Measurements from ENCODE around the gene NUDT2. TPM values are rescaled to one million over a fixed set of nuclear protein-coding genes. Genes with fewer than 3 reads are reported as not detected.
"Not testable (repeated sequence)": the region's sequence is repeated elsewhere in the genome, so short reads cannot be mapped to it uniquely, and the experiment has no call there.

Gene NUDT2
- polyA plus RNA-seq, 1 experiment = 39.5 TPM

DNA sequence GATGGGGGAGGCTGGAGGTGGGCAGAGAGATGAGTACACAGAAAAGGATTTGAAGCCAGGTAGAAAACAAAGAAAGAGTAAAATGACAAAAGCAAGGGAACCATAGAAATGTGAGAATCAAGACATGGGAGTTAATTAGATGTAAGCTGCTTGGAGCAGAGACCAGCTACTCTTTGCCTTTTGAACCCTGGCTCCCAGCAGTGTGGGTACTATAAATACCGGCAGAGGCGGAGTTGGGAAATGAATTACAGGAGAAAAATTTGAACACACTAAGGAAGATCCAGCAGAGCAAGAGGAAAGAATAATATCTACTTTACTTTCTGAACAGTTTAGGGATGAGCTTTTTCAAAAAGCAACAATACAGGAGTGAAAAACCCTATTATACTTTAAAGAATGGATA lies 36.8 kb upstream of the NUDT2 start:
- CTCF ChIA-PET = no interaction called here
- DNase-seq (ENCODE audit: low read depth) = no peak
- H3K36me3 ChIP-seq (ENCODE audit: control insufficient read depth, insufficient read depth, low read length) = no peaks in the 10 kb centered on the region
- POLR2A ChIA-PET = no interaction called here
- H3K4me3 ChIP-seq (ENCODE audit: low read depth, low read length) = no peak overlapping the region
- H3K27me3 ChIP-seq (ENCODE audit: control insufficient read depth, insufficient read depth, low read length) = no peaks in the 10 kb centered on the region
- TF ChIP-seq, protein P1, sequence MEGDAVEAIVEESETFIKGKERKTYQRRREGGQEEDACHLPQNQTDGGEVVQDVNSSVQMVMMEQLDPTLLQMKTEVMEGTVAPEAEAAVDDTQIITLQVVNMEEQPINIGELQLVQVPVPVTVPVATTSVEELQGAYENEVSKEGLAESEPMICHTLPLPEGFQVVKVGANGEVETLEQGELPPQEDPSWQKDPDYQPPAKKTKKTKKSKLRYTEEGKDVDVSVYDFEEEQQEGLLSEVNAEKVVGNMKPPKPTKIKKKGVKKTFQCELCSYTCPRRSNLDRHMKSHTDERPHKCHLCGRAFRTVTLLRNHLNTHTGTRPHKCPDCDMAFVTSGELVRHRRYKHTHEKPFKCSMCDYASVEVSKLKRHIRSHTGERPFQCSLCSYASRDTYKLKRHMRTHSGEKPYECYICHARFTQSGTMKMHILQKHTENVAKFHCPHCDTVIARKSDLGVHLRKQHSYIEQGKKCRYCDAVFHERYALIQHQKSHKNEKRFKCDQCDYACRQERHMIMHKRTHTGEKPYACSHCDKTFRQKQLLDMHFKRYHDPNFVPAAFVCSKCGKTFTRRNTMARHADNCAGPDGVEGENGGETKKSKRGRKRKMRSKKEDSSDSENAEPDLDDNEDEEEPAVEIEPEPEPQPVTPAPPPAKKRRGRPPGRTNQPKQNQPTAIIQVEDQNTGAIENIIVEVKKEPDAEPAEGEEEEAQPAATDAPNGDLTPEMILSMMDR (IDR thresholded peaks at IDR 0.05; ENCODE audit: insufficient read depth, low read depth, low read length) = no peak

DNA sequence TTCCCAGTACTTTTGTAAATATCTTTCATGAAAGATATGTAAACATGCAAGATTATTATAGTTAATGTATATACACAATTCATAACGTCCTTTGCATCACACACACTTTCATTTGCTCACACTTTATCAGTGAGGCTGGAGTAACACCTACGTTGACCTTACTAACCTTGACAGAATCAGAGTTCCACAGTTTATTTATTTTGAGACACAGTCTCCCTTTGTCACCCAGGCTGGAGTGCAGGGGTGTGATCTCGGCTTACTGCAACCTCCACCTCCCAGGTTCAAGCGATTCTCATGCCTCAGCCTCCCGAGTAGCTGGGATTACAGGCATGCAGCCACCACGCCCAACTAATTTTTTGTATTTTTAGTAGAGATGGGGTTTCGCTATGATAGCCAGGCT lies 28.3 kb upstream of the NUDT2 start:
- POLR2A ChIA-PET; H3K27me3 ChIP-seq (ENCODE audit: control insufficient read depth, insufficient read depth, low read length); DNase-seq (ENCODE audit: low read depth); CTCF ChIA-PET; H3K4me3 ChIP-seq (ENCODE audit: low read depth, low read length); H3K36me3 ChIP-seq (ENCODE audit: control insufficient read depth, insufficient read depth, low read length): not testable (repeated sequence)

DNA sequence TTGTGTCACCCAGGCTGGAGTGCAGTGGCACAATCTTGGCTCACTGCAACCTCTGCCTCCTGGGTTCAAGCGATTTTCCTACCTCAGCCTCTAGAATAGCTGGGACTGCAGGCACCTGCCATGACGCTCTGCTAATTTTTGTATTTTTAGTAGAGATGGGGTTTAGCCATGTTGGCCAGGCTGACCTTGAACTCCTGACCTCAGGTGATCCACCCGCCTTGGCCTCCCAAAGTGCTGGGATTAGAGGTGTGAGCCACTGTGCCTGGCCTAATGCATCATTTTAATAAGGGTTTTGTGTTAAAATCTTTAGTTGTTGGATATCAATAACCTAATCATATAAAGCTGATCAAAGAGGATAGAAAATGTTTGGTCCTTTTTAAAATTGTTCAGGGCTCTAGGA lies 21.1 kb upstream of the NUDT2 start:
- DNase-seq (ENCODE audit: low read depth); CTCF ChIA-PET; H3K36me3 ChIP-seq (ENCODE audit: control insufficient read depth, insufficient read depth, low read length); H3K27me3 ChIP-seq (ENCODE audit: control insufficient read depth, insufficient read depth, low read length); H3K4me3 ChIP-seq (ENCODE audit: low read depth, low read length): not testable (repeated sequence)
- POLR2A ChIA-PET = interaction anchor here (0.7 kb wide), 1 partner anchor 301 kb away, joined by 6 read pairs; no protein-coding TSS in a partner anchor

DNA sequence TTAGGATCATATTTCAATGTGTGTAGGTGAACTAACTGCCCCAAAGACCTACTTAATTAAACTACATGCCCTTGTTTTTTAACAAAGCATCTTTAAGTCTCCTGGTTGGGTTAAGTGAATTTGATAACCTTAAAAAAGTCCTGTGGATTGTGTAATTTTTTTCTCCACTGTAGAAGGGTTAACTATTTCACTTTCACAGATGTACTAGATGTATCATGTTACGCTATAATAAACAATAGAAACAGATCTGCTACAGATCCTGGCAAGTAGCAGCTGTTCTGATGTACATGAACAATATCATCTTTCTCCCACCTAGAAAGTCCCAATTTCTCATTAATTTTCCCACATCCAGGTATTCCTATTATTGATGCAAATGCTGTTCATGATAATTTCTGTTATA lies 19.2 kb upstream of the NUDT2 start:
- DNase-seq (ENCODE audit: low read depth) = no peak
- Histone ChIP-seq H3K36me3 (ENCODE audit: control insufficient read depth, insufficient read depth, low read length) (no peaks in the 10 kb centered on the region), H3K27me3 (ENCODE audit: control insufficient read depth, insufficient read depth, low read length) (no peaks in the 10 kb centered on the region), H3K4me3 (ENCODE audit: low read depth, low read length) (no peak overlapping the region)
- TF ChIP-seq, protein P1 (IDR thresholded peaks at IDR 0.05; ENCODE audit: insufficient read depth, low read depth, low read length) = no peak
- ChIA-PET CTCF (no interaction called here), POLR2A (no interaction called here)

DNA sequence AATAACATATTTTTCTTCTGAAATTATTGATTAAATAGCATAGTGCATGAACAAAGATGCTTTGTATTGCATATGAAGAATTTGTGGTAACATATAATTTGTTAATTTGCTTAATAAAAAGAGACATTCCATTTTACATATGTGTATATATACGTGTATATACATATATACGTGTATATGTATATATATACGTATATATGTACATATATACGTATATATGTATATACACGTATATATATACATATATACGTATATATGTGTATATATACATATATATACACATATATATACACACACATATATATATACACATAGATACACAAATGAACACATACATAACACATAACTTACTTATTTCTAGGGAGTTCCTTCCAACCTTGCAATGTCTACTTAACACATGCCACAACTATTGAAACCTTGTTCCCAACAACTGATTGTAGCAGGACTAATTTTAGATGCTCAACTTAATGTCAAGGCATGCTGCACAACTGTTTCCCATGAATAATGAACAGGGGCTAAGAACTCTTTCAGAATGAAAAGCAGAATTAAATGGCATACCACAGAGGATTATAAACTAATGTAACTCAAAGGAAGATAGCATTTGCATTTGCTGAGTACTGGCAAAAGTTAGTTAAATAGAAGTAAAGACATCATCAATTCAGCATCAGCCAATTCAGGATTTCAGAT lies 17.7 kb upstream of the NUDT2 start:
- TF ChIP-seq, protein P1 (IDR thresholded peaks at IDR 0.05; ENCODE audit: insufficient read depth, low read depth, low read length) = no peak
- no peak for DNase-seq (ENCODE audit: low read depth)
- H3K36me3 ChIP-seq (ENCODE audit: control insufficient read depth, insufficient read depth, low read length) = no peaks in the 10 kb centered on the region
- CTCF ChIA-PET = no interaction called here
- no peaks in the 10 kb centered on the region for H3K27me3 ChIP-seq (ENCODE audit: control insufficient read depth, insufficient read depth, low read length)
- POLR2A ChIA-PET = no interaction called here
- H3K4me3 ChIP-seq (ENCODE audit: low read depth, low read length) = no peak overlapping the region

DNA sequence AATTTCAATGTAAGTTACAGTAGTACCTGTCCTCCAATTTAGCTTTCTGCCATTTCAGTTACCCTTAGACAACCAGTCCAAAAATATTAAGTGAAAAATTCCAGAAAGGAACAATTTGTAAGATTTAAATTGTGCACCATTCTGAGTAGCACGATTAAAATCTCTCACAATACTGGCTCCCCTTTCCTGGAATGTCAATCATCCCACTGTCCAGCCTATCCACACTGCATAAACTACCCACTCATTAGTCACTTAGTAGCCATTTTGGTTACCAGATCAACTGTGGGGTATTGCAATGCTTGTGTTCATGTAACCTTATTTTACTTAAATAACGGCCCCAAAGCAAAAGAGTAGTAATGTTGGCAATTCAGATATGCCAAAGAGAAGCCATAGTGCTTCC lies 11.9 kb upstream of the NUDT2 start:
- ChIA-PET CTCF (interaction anchor here (0.7 to 1.2 kb wide), 2 partner anchors 8 to 14 kb away, joined by 3 read pairs; no protein-coding TSS in a partner anchor), POLR2A (no interaction called here)
- Histone ChIP-seq H3K27me3 (ENCODE audit: control insufficient read depth, insufficient read depth, low read length) (no peaks in the 10 kb centered on the region), H3K36me3 (ENCODE audit: control insufficient read depth, insufficient read depth, low read length) (no peaks in the 10 kb centered on the region), H3K4me3 (ENCODE audit: low read depth, low read length) (no peak overlapping the region)
- TF ChIP-seq, protein P1 (IDR thresholded peaks at IDR 0.05; ENCODE audit: insufficient read depth, low read depth, low read length) = no peak
- DNase-seq (ENCODE audit: low read depth) = no peak
